Measurements from ENCODE around the gene COL4A1. TPM values are rescaled to one million over a fixed set of nuclear protein-coding genes. Genes with fewer than 3 reads are reported as not detected.
"Not testable (repeated sequence)": the region's sequence is repeated elsewhere in the genome, so short reads cannot be mapped to it uniquely, and the experiment has no call there.

COL4A1 gene
- total RNA-seq, 2 donors from 2014 or later: 19.6 to 65.3 TPM

DNA sequence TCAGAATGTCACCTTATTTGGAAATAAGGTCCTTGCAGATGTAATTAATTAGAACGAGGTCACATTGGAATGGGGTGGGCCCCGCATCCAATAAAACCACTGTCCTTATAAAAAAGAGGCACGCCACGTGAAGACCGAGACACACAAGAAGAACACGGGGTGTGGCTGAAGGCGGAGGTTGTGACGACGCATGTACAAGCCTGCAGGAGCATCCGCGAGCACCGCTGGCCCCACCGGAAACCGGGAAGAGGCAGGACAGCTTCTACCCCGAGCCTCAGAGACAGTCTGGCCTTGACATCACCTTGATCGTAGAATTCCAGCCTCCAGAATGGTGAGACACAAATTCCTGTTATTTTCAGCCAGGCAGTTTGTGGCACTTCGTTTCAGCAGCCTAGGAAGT, 177.9 kb downstream of the COL4A1 start:
- DNase-seq (no peak), ATAC-seq (no peak)
- intact Hi-C loops (cut with DNase I, micrococcal nuclease): no loop called here

DNA sequence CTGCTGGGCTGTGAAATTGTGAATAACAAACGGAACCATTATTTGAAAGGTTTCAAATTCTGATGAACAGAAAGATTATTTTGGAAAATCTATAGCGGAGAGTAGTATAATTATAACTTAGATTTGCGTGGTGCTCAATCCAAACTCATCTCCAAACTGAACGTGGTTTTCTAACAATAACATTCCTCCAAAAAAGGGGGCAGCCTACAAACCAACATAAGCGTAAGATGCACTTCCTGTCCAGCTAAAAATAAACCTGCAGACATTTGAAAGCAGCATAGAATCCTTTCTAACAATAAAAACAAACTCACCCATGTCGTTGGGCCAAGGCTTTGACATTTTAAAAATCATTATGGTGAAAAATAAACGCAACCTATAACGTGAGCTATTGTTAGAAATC, 178.4 kb downstream of the COL4A1 start:
- DNase-seq (no peak), ATAC-seq (no peak)
- intact Hi-C loops (cut with DNase I, micrococcal nuclease): no loop called here

DNA sequence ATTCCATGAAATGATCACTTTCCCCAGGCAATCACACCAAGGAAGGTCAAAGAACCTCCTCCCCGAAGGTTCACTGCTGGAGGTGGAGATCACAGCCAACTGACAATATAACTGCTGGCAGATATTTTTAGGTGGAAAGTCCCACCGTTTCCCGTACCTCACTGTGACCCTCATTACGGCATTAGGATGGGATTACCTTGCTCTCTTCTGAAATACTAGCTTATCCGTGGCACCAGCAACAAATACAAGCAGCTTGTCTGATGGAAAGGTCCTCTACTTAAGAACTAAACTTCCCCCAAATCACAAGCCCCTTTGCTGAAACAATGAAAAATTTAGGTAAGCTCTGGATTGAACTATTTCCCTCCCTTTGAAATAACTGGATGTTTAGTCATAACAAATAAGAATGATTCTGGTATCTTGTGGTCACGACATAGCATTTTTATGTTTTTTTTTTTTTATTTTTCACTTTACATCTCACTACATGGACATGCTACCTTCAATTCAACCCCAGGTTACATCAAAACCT, 178.9 kb downstream of the COL4A1 start:
- no peak for DNase-seq
- intact Hi-C loops (cut with DNase I, micrococcal nuclease): no loop called here
- no peak for ATAC-seq

DNA sequence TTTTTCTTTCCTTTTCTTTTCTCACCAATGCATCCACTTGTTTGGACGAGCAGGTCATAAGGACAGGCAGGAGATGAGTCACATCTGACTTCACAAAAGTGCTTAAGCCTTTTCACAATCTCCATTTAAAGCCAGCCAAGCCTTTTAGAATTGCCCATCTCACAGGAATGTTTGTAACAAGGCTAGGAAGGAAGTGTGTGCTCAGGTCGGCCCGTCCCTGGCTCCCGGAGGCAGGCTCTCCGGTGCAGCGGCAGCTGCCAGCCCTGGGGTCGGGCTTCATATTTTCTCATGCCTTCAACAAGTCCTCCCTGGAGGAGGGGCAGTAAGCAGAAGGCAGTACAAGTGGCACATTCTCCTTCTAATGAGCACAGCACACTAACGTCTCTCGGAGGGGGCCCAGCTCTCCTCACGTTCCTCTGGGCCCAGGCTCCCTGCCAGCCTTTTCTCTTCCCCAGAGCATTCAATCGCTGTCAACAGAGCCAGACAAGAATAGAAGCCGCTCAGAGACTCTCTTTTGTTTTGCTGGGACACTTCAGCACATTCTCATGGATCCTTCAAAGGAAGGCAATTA, 180.5 kb downstream of the COL4A1 start:
- intact Hi-C loops (cut with DNase I, micrococcal nuclease): no loop called here
- ATAC-seq (no peak), DNase-seq (peak in 1 of 2 donors; percentile 9)

DNA sequence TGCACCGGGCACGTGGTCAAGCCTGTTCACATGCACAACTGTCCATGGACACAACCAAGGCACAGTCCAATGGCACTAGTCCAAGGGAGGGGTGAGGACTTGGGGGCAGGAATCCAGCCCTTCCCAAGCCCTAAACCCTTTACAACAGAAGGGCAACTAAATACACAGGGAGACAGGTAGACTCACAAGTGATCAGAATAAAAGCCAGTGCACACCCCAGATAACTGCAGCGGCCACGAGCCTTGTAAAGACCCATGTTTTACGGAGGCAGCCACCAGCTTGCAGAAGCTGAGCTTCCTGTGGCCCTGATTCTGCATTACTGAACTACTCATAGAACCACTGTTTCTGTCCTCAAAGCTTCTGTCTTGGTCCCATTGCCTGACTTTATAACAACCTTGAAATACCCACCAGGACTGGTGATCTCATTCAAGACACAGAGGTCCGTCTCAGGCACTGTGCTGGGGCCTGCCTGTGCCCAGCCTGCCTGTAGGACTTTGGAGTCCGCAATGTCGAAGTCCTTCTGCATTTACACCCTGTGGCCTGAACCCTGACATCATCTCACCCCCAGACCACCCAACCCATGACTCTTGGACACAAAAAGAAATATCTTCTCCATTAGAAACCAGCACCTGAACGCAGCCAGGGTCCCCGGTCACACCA, 181.2 kb downstream of the COL4A1 start:
- intact Hi-C loops (cut with DNase I, micrococcal nuclease): no loop called here
- ATAC-seq (no peak), DNase-seq (no peak)

DNA sequence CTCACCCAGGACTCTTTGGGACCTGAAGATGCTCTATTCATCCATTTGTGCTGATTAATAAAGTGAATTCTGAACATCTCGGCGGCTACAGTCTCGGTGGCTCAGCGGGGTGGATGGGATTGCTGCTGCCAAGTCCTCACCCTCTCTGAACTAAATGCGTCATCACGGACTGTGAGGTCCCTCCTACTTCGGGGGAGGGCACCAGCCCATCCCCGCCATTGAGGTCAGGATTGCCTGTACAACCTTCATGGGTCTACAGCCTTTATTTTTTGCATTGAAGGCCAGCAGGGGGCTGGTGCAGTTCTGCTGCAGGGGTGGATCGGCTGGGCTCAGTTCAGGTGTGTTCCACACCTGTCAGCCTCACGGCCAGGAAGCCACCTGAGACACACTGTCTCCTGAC, 181.8 kb downstream of the COL4A1 start:
- DNase-seq (no peak), ATAC-seq (no peak)
- intact Hi-C loops (cut with DNase I, micrococcal nuclease): no loop called here

DNA sequence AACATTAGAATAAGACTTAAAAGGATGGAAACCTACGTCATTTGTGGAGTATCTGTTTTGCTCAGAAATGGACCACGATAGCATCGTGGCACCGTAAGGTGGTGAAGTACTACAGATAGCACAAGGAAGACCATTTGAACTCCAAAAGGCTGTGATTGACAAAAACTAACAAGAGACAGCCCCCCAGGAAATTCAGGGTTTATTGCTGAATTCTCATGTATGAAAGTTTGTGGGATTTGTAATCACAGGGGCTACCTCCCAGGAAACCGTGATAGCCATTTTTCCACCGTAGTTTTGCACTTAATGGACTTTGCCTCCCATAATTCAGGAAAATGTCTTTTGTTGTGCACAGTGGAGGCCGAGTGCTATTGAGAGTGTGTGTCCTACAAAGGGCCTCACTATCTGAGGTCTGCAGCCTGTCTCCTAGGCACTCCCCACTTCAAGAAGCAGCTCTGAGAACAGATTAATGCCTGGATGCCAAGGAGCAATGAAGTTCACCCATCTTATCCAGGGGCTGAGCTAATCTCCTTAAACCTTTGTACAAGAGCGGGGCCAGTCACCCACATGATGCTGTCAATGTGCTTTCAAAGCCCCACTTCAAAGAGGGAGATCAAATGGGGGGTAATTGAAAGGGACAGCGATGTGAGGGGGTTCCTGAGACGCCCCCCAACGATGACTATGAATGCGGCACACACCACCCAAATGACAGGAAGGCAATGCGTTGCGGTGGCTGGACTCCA, 182.6 kb downstream of the COL4A1 start:
- intact Hi-C loops (cut with DNase I, micrococcal nuclease): no loop called here
- no peak for ATAC-seq
- no peak for DNase-seq

DNA sequence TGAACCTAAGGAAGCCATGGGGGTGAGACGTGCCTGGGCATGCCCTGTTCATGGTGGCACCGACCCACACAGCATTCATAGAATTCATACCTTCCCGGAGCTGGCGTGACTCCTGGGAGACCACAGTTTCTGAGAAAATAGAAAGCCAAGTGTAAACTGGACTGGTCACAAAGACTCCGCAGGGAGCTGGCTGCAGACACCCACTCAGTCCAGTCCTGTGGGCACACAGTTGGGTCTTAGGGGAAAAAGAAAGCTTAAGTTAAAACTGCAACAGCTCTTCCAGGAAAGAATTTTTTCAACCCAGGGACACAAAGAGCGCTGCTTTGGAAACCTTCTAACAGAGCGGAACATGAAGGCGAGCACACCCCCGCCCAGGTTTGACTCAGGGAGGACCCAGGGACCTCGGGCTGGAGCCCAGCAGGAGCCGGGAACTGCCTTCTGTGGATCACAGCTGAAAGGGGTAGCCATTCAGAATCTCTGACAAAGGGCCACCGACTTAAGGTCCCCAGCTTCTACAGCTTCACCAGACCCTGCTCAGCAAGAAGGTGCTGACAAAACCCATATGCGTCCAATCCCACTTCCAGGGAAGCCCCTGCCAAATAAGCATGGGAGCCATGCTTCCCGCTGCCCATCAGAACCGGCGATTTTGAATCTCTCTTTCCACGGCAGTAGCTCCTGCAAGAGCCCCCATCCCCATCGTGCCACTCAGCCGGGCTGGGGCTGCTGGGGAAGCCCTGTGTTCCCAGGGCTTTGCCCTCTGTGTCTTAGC, 183.7 kb downstream of the COL4A1 start:
- intact Hi-C loops (cut with DNase I, micrococcal nuclease): no loop called here
- ATAC-seq: no peak
- DNase-seq: no peak

DNA sequence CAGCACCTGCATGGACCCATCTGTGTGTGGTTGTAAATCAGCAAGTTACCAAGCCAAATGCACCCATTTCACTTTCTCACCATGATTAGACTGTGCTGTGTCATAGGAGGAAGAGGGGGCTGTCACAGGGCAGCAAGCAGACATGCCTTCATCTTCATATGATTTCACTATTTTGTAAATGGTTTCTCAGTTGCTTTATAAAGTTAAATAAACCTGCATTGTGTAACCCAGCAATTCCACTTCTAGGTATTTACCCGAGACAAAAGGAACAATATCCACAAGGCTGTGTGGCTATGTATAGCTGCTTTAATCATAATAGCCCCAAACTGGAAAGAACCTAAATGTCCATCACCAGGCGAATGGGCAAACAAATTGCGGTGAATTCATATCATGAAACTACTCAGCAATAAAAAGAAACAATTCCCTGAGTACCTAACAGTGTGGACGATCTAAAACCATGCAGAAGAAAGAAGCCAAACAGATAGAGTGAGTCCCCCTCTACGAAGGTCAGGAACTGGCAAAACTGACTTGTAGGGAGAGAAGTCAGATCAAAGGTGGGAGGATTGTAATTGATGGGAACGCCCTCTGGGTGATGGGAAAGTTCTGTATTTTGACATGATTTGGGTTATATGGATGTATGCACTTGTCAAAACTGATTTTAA, 185.4 kb downstream of the COL4A1 start:
- no peak for ATAC-seq
- intact Hi-C loops (cut with DNase I, micrococcal nuclease): no loop called here

DNA sequence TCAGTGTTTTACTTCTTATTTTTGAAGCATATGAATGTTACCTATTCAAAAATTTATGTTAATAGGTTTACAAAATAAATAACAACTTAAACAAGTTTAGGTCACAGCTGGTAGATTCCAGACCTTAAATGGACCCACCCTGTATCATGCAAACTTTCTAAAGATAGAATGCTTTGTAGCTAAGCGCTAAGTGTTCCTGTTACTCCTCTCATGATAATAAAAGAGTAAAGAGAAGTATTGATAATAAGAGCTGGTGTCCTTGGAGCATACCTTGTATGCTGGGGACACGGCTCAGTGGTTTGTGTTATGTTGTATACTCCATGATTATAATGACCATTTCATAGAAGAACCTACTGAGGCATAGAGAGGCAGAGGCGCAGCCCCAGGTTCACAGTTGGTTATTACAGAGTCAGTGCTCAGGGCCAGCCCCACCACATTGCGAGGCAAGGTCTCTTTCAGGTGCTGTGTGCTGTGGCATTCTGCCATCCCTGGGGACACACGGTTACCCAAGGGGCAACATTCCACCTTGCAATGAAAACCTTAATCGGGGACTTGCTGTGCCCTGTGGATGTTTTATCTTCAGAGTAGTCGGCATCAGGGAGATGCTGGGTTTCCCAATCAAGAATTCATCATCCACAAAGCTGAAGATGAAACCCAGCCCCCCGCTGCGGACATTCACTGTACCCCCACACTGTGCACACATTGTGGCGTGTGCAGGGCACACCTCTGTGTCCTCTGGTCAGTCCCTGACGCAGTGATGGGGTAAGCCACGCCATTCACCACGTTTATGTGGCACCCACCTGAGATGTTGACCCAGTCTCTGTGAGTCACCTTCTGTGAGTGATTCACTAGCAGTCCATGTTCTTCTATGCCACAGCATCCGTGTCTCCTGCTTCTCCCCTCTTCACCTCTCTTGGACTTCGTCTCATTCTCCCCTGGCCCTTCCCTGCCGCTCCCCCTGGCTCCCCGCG, 186.7 kb downstream of the COL4A1 start:
- DNase-seq: no peak
- intact Hi-C loops (cut with DNase I, micrococcal nuclease): no loop called here
- ATAC-seq: no peak

More for the DNA sequence above, 185.4 kb downstream of the COL4A1 start:
- DNase-seq: no peak

DNA sequence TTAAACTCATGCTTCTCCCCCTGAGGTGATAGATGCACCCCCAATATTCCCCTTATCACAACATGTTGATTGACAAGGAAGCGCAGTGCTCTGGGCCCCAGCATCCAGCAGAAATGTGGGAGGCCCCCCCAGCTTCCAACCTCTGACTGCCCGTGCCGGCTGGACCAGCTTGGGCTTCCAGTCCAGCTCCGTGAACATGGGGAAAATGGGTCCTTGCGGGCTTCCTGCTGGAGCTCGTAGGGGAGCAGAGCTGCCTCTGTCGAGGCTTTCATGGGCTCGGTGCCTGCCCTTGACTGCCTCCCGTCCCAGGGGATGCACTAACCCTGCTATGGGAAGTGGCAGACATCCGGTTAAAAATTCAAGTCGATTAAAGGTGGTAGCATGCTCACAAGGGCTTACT, 188.9 kb downstream of the COL4A1 start:
- intact Hi-C loops (cut with DNase I, micrococcal nuclease): no loop called here
- no peak for ATAC-seq
- DNase-seq: no peak

DNA sequence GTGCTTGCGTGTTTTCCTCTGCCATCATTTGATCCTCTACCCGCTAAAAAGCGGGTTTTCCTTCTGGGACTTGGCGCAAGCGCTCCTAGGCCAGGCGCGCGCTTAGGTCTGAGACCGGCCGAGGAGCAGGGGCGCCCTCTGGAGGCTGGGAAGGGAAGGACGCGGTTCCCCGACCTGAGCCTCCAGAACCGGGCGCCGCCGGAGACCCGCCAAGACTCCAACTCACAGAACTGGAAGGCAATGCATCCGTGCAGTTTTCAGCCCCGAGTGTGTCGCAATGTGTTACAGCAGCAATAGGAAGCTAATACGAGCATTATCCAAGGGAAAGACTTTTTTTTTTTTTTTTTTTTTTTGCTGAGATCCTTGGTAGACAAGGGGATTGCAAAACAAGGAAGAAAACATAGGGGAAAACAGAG, 190.9 kb downstream of the COL4A1 start:
- DNase-seq (peak in 1 of 2 donors; percentile 66), ATAC-seq (peak; percentile 83)
- intact Hi-C loops (cut with DNase I, micrococcal nuclease): no loop called here

DNA sequence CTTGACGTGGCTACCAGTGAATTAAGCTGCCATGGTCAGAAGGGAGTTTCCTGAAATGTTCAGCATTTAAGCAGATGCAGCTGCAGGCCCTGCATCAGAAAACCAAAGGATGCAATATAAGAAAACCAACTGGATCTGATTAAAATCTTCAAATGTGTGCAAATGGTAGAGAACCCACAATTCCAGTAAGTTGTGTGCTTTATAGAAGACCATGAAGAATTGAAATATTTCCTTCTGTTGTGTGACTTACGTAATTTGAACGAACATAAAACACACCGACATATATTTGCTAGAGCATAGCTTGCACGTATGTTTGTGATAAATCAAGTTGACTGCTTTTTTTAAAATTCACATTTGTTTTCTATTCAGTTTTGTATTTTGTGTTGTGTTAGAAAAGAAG, 191.4 kb downstream of the COL4A1 start:
- ATAC-seq (no peak), DNase-seq (no peak)
- intact Hi-C loops (cut with DNase I, micrococcal nuclease): no loop called here

DNA sequence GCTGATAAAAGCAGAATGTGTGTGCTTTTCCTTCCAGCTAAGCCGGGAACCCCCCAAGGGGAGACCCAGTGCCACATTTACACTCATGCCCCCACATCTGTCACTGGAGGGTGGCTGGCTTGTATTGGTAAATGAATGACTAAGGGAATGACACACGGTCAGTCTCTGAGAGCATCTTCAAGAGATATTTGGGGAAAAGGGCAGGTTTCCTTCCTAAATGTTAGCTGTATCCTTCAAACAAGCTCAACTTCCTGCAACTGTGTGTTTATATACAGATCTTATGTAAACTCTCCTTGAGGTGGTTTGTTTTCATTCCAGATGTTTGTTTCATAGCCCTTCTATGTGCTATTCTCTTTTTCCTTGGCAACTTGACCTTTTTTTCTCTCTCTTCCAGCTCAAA, 192.6 kb downstream of the COL4A1 start:
- no peak for DNase-seq
- intact Hi-C loops (cut with DNase I, micrococcal nuclease): no loop called here
- no peak for ATAC-seq

DNA sequence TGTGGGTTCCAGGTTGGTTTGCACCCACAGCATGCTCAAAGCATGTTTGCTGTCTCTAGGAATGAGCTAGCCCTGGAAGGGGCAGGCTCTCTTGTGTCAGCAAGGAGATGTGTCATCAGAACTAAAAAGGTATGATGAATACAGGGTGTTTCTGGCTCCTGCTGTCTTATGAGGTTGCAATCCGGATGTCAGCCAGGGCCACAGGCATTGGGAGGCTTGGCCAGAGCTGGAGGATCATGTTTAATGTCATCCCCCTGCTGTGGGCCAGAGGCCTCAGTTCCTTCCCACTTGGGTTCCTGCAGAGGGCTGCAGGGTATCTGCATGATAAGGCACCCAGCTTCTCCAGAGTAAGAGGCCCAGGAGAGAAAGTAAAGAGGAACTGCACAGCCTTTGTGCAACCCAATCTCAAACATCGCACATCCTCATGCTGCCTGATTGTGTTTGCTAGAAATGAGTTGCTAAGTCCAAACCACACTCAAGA, 193.6 kb downstream of the COL4A1 start:
- intact Hi-C loops (cut with DNase I, micrococcal nuclease): no loop called here
- ATAC-seq (no peak), DNase-seq (no peak)

DNA sequence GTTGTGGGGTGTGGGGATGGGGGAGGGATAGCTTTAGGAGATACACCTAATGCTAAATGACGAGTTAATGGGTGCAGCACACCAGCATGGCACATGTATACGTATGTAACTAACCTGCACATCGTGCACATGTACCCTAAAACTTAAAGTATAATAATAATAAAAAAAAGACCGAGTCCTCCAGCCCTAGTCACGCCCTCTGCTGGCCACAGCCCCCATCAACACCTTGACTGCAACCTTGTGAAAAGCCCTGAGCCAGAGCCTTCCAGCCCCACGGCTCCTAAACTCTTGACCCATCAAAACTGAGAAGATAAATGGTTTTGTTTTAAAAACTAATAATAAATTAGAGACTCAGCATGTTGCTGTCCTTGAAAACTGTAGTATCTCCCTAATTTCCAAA, 194.6 kb downstream of the COL4A1 start:
- ATAC-seq; DNase-seq; intact Hi-C loops (cut with DNase I, micrococcal nuclease): not testable (repeated sequence)

DNA sequence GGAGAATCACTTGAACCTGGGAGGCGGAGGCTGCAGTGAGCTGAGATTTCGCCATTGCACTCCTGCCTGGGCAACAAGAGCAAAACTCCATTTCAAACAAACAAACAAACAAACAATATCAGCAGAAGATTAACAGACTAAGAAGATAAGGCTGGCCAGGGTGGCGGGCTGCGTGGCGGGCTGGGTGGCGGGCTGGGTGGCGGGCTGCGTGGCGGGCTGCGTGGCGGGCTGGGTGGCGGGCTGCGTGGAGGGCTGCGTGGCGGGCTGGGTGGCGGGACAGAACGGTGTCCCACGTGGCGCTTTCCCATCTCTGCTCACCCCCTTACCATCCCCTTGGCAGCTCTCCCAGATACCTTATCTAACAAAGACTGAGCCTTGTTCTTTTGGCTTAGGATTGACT, 196.2 kb downstream of the COL4A1 start:
- intact Hi-C loops (cut with DNase I, micrococcal nuclease): no loop called here
- DNase-seq (no peak), ATAC-seq (no peak)

DNA sequence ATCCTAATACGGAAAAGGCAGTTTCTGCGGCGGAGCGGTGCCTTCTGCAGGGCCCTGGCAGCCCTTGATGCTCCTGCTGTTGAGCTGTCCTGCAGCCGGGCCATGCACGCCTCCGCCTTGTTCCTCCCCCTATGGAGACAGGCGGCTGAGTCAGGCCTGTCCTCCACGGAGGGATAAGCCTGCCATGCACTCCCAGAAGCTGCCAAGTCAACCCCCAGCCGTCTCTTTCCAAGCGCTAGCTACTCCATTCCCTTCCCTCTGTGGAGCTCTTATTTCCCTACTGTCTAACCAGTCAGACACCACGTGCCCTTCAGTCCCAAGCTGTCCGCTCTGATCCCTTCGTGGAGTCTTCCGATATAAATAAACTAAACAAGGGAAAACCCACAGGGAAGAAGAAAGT, 197.0 kb downstream of the COL4A1 start:
- peak; percentile 34 to 62 for DNase-seq
- peak; percentile 36 for ATAC-seq
- intact Hi-C loops (cut with DNase I, micrococcal nuclease): loop anchor here in 1 of 2 donors (10.0 kb wide), 1 partner anchor 315 kb away; no protein-coding TSS in a partner anchor
